Transverse colon (tissue), 3 donors: ENCODE data around the gene RFXANK.

Source experiments
- CTCF ChIP-seq, 5 experiments: fragments of 200-600 bp in 3 of 5; fragments of 450-650 bp in 2 of 5; sonication (generic) in 3 of 5; IDR thresholded peaks; 1 replicate in 2 of 5; 2 replicates in 3 of 5; pipeline ENCODE4 v1.5.1; 2016 to 2017; ENCODE audit warnings: antibody characterized with exemption in 5 of 5, inconsistent platforms in 3 of 5, mild to moderate bottlenecking in 2 of 5, moderate library complexity in 1 of 5
- EP300 ChIP-seq: sonication (generic); formaldehyde crosslinking; IDR thresholded peaks from one replicate; pipeline ENCODE4 v1.6.1; 2017; ENCODE audit warnings: antibody characterized with exemption, low read depth
- POLR2A ChIP-seq: fragments of 450-650 bp; IDR thresholded peaks from one replicate; pipeline ENCODE4 v1.6.1; 2016; ENCODE audit warnings: antibody characterized with exemption, mild to moderate bottlenecking, moderate library complexity

GRCh38 chr19:19152668-19153384 lies 39.2 kb upstream of the RFXANK start:
- TF ChIP-seq CTCF (IDR thresholded peaks at IDR 0.05), result no peak
- TF ChIP-seq EP300, result no peak
- TF ChIP-seq POLR2A, result no peak
